Measurements from ENCODE around the gene SLC12A7.

DNA sequence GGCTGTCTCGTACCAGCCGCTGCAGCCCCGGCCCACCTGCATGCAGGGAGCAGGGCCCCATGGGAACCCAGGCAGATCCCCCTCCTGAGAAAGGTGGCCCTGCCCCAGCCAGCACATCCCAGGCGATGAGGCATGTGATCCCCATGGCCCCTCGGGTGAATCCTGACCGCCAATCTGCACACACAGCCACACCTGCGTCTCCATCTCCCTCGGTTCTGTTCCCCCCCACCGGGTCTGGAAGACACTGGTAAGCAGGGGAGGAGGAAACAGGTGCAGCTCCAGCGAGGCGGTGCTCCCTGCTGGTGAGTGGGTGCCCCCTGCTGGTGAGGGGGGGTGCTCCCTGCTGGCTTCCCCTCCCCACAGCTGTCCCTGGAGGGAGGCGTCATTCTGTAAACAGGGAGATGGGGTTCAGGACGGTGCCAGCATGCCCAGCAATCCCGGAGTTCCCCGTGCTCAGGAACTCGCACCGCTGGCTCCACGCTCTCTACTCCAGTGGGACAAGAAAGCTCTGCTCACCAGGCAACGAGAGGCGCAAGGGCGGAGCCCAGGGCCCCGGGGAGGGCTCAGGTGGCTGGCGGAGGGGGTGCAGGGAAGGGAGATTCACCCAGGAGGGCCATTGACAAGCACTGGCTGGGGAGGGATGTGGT lies 28.4 kb upstream of the SLC12A7 start:
- TF ChIP-seq, protein P1, sequence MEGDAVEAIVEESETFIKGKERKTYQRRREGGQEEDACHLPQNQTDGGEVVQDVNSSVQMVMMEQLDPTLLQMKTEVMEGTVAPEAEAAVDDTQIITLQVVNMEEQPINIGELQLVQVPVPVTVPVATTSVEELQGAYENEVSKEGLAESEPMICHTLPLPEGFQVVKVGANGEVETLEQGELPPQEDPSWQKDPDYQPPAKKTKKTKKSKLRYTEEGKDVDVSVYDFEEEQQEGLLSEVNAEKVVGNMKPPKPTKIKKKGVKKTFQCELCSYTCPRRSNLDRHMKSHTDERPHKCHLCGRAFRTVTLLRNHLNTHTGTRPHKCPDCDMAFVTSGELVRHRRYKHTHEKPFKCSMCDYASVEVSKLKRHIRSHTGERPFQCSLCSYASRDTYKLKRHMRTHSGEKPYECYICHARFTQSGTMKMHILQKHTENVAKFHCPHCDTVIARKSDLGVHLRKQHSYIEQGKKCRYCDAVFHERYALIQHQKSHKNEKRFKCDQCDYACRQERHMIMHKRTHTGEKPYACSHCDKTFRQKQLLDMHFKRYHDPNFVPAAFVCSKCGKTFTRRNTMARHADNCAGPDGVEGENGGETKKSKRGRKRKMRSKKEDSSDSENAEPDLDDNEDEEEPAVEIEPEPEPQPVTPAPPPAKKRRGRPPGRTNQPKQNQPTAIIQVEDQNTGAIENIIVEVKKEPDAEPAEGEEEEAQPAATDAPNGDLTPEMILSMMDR (IDR thresholded peaks at IDR 0.05) = peak; percentile 76 to 85 (median 80)
- TF ChIP-seq POLR2A (IDR thresholded peaks at IDR 0.05) = no peak
